ENCODE measurements around the gene PLA2G12B.

- TF ChIP-seq, protein P1, sequence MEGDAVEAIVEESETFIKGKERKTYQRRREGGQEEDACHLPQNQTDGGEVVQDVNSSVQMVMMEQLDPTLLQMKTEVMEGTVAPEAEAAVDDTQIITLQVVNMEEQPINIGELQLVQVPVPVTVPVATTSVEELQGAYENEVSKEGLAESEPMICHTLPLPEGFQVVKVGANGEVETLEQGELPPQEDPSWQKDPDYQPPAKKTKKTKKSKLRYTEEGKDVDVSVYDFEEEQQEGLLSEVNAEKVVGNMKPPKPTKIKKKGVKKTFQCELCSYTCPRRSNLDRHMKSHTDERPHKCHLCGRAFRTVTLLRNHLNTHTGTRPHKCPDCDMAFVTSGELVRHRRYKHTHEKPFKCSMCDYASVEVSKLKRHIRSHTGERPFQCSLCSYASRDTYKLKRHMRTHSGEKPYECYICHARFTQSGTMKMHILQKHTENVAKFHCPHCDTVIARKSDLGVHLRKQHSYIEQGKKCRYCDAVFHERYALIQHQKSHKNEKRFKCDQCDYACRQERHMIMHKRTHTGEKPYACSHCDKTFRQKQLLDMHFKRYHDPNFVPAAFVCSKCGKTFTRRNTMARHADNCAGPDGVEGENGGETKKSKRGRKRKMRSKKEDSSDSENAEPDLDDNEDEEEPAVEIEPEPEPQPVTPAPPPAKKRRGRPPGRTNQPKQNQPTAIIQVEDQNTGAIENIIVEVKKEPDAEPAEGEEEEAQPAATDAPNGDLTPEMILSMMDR (IDR thresholded peaks at IDR 0.05; ENCODE audit: low read depth, low read length, missing input control): no peak
- TF ChIP-seq RAD21 (IDR thresholded peaks at IDR 0.05) (no peak), FOXA1 (IDR thresholded peaks at IDR 0.05) (no peak), REST (IDR thresholded peaks at IDR 0.05) (no peak), YY1 (IDR thresholded peaks at IDR 0.05) (no peak), GABPA (IDR thresholded peaks at IDR 0.05 in 1 of 2, conservative IDR thresholded peaks at IDR 0.05 in 1 of 2) (no peak), NR2F2 (IDR thresholded peaks at IDR 0.05) (no peak), EGR1 (IDR thresholded peaks at IDR 0.05; ENCODE audit: low read depth in 2 of 2) (no peak), JUND (IDR thresholded peaks at IDR 0.05) (no peak)
- TF ChIP-seq, protein P2, sequence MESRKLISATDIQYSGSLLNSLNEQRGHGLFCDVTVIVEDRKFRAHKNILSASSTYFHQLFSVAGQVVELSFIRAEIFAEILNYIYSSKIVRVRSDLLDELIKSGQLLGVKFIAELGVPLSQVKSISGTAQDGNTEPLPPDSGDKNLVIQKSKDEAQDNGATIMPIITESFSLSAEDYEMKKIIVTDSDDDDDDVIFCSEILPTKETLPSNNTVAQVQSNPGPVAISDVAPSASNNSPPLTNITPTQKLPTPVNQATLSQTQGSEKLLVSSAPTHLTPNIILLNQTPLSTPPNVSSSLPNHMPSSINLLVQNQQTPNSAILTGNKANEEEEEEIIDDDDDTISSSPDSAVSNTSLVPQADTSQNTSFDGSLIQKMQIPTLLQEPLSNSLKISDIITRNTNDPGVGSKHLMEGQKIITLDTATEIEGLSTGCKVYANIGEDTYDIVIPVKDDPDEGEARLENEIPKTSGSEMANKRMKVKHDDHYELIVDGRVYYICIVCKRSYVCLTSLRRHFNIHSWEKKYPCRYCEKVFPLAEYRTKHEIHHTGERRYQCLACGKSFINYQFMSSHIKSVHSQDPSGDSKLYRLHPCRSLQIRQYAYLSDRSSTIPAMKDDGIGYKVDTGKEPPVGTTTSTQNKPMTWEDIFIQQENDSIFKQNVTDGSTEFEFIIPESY (IDR thresholded peaks at IDR 0.05): no peak
- TF ChIP-seq, protein P3, sequence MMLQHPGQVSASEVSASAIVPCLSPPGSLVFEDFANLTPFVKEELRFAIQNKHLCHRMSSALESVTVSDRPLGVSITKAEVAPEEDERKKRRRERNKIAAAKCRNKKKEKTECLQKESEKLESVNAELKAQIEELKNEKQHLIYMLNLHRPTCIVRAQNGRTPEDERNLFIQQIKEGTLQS (IDR thresholded peaks at IDR 0.05): no peak
These were observed 41.3 kb downstream of the PLA2G12B start for GRCh38 chr10:72913287-72913686.
